CD14-positive monocyte (primary cell): ENCODE measurements around the gene OSBPL2. TPM values are rescaled to one million over a fixed set of nuclear protein-coding genes. Genes with fewer than 3 reads are reported as not detected.

Experiments
- DNase-seq, 3 donors: peaks; one replicate each; pipeline ENCODE4 v3.0.0-alpha.2; 2011 to 2022
- H2AFZ ChIP-seq: 2 replicates; pipeline ENCODE4 v1.6.0; 2012; ENCODE audit warnings: mild to moderate bottlenecking, low read depth, low read length, inconsistent platforms; ENCODE audit not compliant: insufficient read depth, poor library complexity, severe bottlenecking
- H3K27ac ChIP-seq, 2 donors: 1 replicate in 1 of 2; 2 replicates in 1 of 2; pipeline ENCODE4 v1.5.1; 2012 to 2013; ENCODE audit warnings: low read length in 2 of 2, control low read depth in 1 of 2, inconsistent platforms in 1 of 2, low read depth in 1 of 2, mild to moderate bottlenecking in 1 of 2
- H3K27me3 ChIP-seq, 2 donors: one replicate each; pipeline versions ENCODE4 v1.6.0 to v1.6.1; 2011 to 2013; ENCODE audit warnings: low read length in 2 of 2; ENCODE audit not compliant: control insufficient read depth in 2 of 2, insufficient read depth in 2 of 2
- H3K36me3 ChIP-seq, 2 donors: replicated peaks in 1 of 2; 1 replicate in 1 of 2; 2 replicates in 1 of 2; pipeline versions ENCODE4 v1.5.1 to v1.6.1; 2012 to 2013; ENCODE audit warnings: low read length in 2 of 2, control low read depth in 1 of 2, inconsistent platforms in 1 of 2, mild to moderate bottlenecking in 1 of 2; ENCODE audit not compliant: insufficient read depth in 2 of 2, control insufficient read depth in 1 of 2
- H3K4me1 ChIP-seq, 2 donors: 1 replicate in 1 of 2; 2 replicates in 1 of 2; pipeline versions ENCODE4 v1.5.1 to v1.6.1; 2012 to 2013; ENCODE audit warnings: low read length in 2 of 2, control low read depth in 1 of 2, inconsistent platforms in 1 of 2, mild to moderate bottlenecking in 1 of 2, moderate library complexity in 1 of 2; ENCODE audit not compliant: insufficient read depth in 2 of 2, control insufficient read depth in 1 of 2
- H3K4me2 ChIP-seq: replicated peaks from 2 replicates; pipeline ENCODE3; 2012; ENCODE audit warnings: low read length, moderate library complexity, mild to moderate bottlenecking; ENCODE audit not compliant: poor library complexity, severe bottlenecking; ENCODE audit errors: extremely low read depth
- H3K4me3 ChIP-seq, 3 experiments: fragments of 200-600 bp in 1 of 3; sonication (generic) in 1 of 3; replicated peaks in 1 of 3; 1 replicate in 2 of 3; 2 replicates in 1 of 3; pipeline ENCODE4 v1.5.1; 2011 to 2013; ENCODE audit warnings: low read length in 3 of 3, mild to moderate bottlenecking in 3 of 3, control low read depth in 2 of 3, low read depth in 2 of 3, inconsistent platforms in 1 of 3, moderate library complexity in 1 of 3
- H3K79me2 ChIP-seq: 2 replicates; pipeline ENCODE4 v1.6.0; 2012; ENCODE audit warnings: mild to moderate bottlenecking, control low read depth, inconsistent platforms, low read length, moderate library complexity; ENCODE audit not compliant: insufficient read depth
- H3K9ac ChIP-seq: 2 replicates; pipeline ENCODE4 v1.6.0; 2017; ENCODE audit warnings: low read length, mild to moderate bottlenecking; ENCODE audit not compliant: insufficient read depth, poor library complexity, severe bottlenecking
- H3K9me3 ChIP-seq, 2 donors: replicated peaks in 1 of 2; 1 replicate in 1 of 2; 2 replicates in 1 of 2; pipeline versions ENCODE4 v1.5.1 to v1.6.1; 2012 to 2013; ENCODE audit warnings: low read length in 2 of 2, control low read depth in 1 of 2; ENCODE audit not compliant: control insufficient read depth in 1 of 2, insufficient read depth in 1 of 2
- H4K20me1 ChIP-seq: 2 replicates; pipeline ENCODE4 v1.6.0; 2012; ENCODE audit warnings: mild to moderate bottlenecking, low read length, control low read depth, moderate library complexity; ENCODE audit not compliant: insufficient read depth
- H3K27ac Mint-ChIP-seq, 7 donors: one replicate each; pipeline ENCODE4 v1.8.0; 2020; ENCODE audit warnings: mild to moderate bottlenecking in 7 of 7, mixed read lengths in 7 of 7, moderate library complexity in 6 of 7, inconsistent platforms in 2 of 7
- H3K27me3 Mint-ChIP-seq, 3 donors: one replicate each; pipeline ENCODE4 v1.8.0; 2021 to 2022; ENCODE audit warnings: low read depth in 3 of 3, mild to moderate bottlenecking in 3 of 3, mixed read lengths in 3 of 3, moderate library complexity in 3 of 3, inconsistent platforms in 1 of 3
- H3K36me3 Mint-ChIP-seq, 2 donors: one replicate each; pipeline ENCODE4 v1.8.0; 2020; ENCODE audit warnings: mixed read lengths in 2 of 2, inconsistent platforms in 1 of 2, mild to moderate bottlenecking in 1 of 2
- H3K4me1 Mint-ChIP-seq: one replicate; pipeline ENCODE4 v1.8.0; 2020; ENCODE audit warnings: mild to moderate bottlenecking, mixed read lengths
- H3K4me3 Mint-ChIP-seq, 2 donors: one replicate each; pipeline ENCODE4 v1.8.0; 2020; ENCODE audit warnings: mild to moderate bottlenecking in 2 of 2, mixed read lengths in 2 of 2, moderate library complexity in 1 of 2
- H3K9me3 Mint-ChIP-seq, 7 donors: one replicate each; pipeline ENCODE4 v1.8.0; 2020 to 2022; ENCODE audit warnings: mixed read lengths in 7 of 7, mild to moderate bottlenecking in 6 of 7, moderate library complexity in 6 of 7, inconsistent platforms in 2 of 7
- WGBS: methylation state at CpG from one replicate; pipeline ENCODE4 v1.1.5; 2013; ENCODE audit warnings: missing lambda C conversion rate; ENCODE audit not compliant: insufficient coverage; 5-methylcytosine and 5-hydroxymethylcytosine counted together
- intact Hi-C, 2 donors: fragments of 100-400 bp; cut with micrococcal nuclease; formaldehyde crosslinking; loops; one replicate each; pipeline versions ENCODE4 v1.15.0 to v1.15.1; 2023
- polyA plus RNA-seq, 3 donors: library from polyadenylated mRNA; depleted of rRNA in 1 of 3; unstranded in 2 of 3; stranded (reverse) in 1 of 3; fragments of 300-500 nt in 2 of 3; fragments of >200 nt in 1 of 3; fragmentation: Illumina TruSeq in 2 of 3; gene quantifications; 1 replicate in 2 of 3; 2 replicates in 1 of 3; pipeline ENCODE4 v1.2.3, GENCODE V29; 2012 to 2021
- TF ChIP-seq, protein P1 (sequence below): fragments of 200-600 bp; IDR thresholded peaks from one replicate; pipeline ENCODE4 v1.8.0; 2022; ENCODE audit warnings: antibody characterized with exemption, mild to moderate bottlenecking

Gene OSBPL2
- polyA plus RNA-seq, 3 donors: 12.9 to 29.1 (median 17.9) TPM

DNA sequence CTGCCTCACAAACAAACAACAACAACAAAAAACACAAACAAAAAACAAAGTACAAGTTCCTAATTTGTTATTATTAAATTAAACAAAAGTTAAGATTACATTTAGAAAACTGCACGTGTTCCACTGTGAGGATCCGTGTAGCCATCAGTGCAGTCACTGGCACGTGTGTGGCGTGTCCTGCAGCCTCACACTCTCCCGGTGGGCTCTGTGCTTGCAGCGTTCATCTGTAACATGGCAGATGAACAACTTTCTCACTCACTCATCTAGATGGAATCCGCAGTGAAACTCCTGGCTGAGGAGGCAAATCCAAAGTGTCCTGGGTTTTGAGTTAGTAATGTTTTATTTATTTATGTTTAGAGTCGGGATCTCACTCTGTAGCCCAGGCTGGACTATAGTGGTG lies 51.6 kb downstream of the OSBPL2 start:
- no peaks in the 10 kb centered on the region for H3K4me1 ChIP-seq
- peaks cover 64 to 84% of the 10 kb centered on the region in 2 donors for H3K36me3 Mint-ChIP-seq
- no peak overlapping the region for H3K4me3 Mint-ChIP-seq
- H3K4me2 ChIP-seq: no peak overlapping the region
- no peaks in the 10 kb centered on the region for H3K27me3 Mint-ChIP-seq
- no peaks in the 10 kb centered on the region for H3K9me3 ChIP-seq
- TF ChIP-seq, protein P1, sequence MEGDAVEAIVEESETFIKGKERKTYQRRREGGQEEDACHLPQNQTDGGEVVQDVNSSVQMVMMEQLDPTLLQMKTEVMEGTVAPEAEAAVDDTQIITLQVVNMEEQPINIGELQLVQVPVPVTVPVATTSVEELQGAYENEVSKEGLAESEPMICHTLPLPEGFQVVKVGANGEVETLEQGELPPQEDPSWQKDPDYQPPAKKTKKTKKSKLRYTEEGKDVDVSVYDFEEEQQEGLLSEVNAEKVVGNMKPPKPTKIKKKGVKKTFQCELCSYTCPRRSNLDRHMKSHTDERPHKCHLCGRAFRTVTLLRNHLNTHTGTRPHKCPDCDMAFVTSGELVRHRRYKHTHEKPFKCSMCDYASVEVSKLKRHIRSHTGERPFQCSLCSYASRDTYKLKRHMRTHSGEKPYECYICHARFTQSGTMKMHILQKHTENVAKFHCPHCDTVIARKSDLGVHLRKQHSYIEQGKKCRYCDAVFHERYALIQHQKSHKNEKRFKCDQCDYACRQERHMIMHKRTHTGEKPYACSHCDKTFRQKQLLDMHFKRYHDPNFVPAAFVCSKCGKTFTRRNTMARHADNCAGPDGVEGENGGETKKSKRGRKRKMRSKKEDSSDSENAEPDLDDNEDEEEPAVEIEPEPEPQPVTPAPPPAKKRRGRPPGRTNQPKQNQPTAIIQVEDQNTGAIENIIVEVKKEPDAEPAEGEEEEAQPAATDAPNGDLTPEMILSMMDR: no peak
- peaks cover 68 to 93% of the 10 kb centered on the region in 2 donors for H3K36me3 ChIP-seq
- no peaks in the 10 kb centered on the region for H3K4me1 Mint-ChIP-seq
- H3K27me3 ChIP-seq: no peaks in the 10 kb centered on the region
- H3K79me2 ChIP-seq: no peaks in the 10 kb centered on the region
- intact Hi-C loops: no loop called here
- DNase-seq: no peak
- H3K27ac Mint-ChIP-seq: no peak overlapping the region
- H3K27ac ChIP-seq: no peak overlapping the region
- no peaks in the 10 kb centered on the region for H4K20me1 ChIP-seq
- peaks cover 0 to 3% (median 0%) of the 10 kb centered on the region in 7 donors for H3K9me3 Mint-ChIP-seq
- no peak overlapping the region for H3K9ac ChIP-seq
- no peak overlapping the region for H3K4me3 ChIP-seq
- H2AFZ ChIP-seq: no peak overlapping the region
- WGBS: 100% methylated on average over 2 of the region's 8 CpGs

DNA sequence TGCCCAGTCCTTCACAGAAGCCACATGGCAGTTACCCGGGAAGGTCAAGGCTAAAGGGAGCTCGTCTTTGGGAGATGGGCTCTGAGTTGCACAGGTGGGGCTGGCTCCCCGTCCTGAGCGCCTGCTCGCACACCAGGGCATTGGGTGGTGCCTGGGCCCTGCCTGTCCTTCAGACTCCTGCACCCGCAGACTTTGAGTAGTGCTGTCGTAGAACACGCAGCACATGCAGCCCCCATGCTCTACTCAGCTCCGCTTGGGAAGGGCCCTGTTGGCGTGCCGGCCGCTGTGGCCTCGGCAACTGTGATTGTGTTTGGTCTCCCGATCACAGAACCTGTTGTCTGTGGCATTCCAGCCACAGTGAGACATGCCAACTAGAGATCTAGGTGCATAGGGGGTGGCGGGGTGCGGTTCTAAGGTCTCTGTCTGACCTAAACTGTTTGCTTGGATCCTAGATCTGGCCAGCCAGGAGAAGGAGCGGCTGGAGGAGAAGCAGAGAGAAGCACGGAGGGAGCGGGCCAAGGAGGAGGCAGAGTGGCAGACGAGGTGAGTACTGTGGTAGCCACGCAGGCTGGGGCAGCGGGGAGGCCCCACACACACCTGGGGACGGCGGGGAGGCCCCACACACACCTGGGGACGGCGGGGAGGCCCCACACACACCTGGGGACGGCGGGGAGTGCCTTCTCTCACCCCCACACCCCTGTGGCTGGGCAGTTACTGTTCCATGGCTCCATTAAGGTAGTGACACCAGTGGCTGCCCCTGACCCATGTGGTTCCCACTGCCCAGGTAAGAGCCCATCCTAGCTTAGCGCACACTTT lies 53.1 kb downstream of the OSBPL2 start:
- no peak overlapping the region for H3K4me3 ChIP-seq
- peaks cover 63 to 81% of the 10 kb centered on the region in 2 donors for H3K36me3 Mint-ChIP-seq
- no peaks in the 10 kb centered on the region for H3K79me2 ChIP-seq
- no peaks in the 10 kb centered on the region for H4K20me1 ChIP-seq
- no peaks in the 10 kb centered on the region for H3K27me3 ChIP-seq
- no peak overlapping the region for H3K4me3 Mint-ChIP-seq
- TF ChIP-seq, protein P1: no peak
- 97% methylated on average over 27 of the region's 29 CpGs for WGBS
- H3K27ac Mint-ChIP-seq: peak overlapping the region in 1 of 7 donors; percentile 60
- no peak for DNase-seq
- H3K4me2 ChIP-seq: no peak overlapping the region
- H3K27ac ChIP-seq: no peak overlapping the region
- intact Hi-C loops: no loop called here
- no peaks in the 10 kb centered on the region for H3K9me3 ChIP-seq
- H2AFZ ChIP-seq: no peak overlapping the region
- no peaks in the 10 kb centered on the region for H3K4me1 Mint-ChIP-seq
- peaks cover 66 to 93% of the 10 kb centered on the region in 2 donors for H3K36me3 ChIP-seq
- no peak overlapping the region for H3K9ac ChIP-seq
- no peaks in the 10 kb centered on the region for H3K4me1 ChIP-seq
- peaks cover 0 to 3% (median 0%) of the 10 kb centered on the region in 7 donors for H3K9me3 Mint-ChIP-seq
- H3K27me3 Mint-ChIP-seq: no peaks in the 10 kb centered on the region
